RWPE1 (cell line): ENCODE results near the gene CEACAM8.
"Not testable (repeated sequence)": the region's sequence is repeated elsewhere in the genome, so short reads cannot be mapped to it uniquely, and the experiment has no call there.

Experiments used
- CTCF ChIA-PET: fragments of 350-600 bp; sonication (Branson Sonifier 250); formaldehyde crosslinking; extraction: SDS; loops from one replicate; lab custom pipeline; 2021; lab: Yijun Ruan, JAX
- POLR2A ChIA-PET: fragments of 400-600 bp; formaldehyde crosslinking; extraction: SDS; loops from one replicate; lab custom pipeline; 2020; ENCODE audit warnings: antibody characterized with exemption; ENCODE audit not compliant: low non-redundant PET; lab: Yijun Ruan, JAX
- DNase-seq: peaks from one replicate; pipeline ENCODE4 v3.0.0; 2012; ENCODE audit warnings: low spot score
- H3K27ac ChIP-seq: fragments of 450-650 bp; 2 replicates; pipeline ENCODE4 v1.5.1; 2017
- TF ChIP-seq, protein P1 (sequence below): fragments of 450-650 bp; conservative IDR thresholded peaks from 2 replicates; pipeline ENCODE4 v1.5.1; 2017; ENCODE audit warnings: low read depth, mild to moderate bottlenecking

The CEACAM8 gene

DNA sequence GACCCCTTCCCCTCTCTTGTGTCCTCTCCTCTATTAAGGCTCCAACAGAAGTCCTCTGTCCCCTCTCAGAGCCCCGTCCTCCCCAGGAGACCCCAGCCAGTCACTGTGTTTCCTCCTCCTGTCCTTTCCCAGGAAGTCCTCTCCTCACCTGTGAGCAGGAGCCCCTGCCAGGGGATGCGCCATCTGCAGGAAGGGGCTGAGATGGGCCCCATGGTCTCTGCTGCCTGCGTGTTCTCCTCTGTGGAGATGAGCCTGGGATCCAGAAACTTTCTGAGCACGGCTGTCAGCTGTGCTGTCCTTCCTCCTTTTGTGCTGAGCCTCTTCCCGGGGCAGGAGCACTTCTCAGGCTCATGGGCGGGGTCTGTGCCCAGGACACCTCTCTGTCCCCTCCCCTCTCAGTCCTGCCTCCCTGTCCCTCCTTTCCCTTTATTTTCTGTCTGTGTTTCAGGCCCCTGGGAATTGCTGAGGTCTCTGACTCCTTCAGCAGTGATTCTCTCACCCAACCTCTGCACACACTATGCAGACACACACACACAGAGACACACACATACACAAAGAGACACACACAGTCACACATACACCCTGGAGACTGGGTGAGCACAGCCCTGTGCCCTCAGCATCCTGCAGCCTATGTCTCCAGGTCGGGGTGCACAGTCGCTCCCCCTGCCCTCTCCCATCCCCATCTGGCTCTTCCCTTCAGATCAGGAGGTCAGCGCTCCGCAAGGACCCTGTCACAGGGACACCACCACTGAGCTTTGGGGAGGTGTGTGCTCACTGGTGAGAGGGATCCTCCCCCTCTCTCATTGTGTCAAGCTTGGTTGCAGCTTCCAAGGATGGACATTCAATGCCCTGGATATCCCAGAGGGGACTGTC, at the start of gene CEACAM8:
TSS of gene CEACAM8 (minus strand) at position 308 of the 873 bp plus-strand sequence. CDS start at position 212, 96 bp downstream.
- CTCF ChIA-PET: interaction anchor here (1.9 to 2.0 kb wide), 2 partner anchors 11 to 39 kb away, joined by 5 to 12 read pairs; no protein-coding TSS in a partner anchor
- no peak within 1 kb of the TSS for H3K27ac ChIP-seq
- POLR2A ChIA-PET: no interaction called here
- no peak for DNase-seq
- TF ChIP-seq, protein P1, sequence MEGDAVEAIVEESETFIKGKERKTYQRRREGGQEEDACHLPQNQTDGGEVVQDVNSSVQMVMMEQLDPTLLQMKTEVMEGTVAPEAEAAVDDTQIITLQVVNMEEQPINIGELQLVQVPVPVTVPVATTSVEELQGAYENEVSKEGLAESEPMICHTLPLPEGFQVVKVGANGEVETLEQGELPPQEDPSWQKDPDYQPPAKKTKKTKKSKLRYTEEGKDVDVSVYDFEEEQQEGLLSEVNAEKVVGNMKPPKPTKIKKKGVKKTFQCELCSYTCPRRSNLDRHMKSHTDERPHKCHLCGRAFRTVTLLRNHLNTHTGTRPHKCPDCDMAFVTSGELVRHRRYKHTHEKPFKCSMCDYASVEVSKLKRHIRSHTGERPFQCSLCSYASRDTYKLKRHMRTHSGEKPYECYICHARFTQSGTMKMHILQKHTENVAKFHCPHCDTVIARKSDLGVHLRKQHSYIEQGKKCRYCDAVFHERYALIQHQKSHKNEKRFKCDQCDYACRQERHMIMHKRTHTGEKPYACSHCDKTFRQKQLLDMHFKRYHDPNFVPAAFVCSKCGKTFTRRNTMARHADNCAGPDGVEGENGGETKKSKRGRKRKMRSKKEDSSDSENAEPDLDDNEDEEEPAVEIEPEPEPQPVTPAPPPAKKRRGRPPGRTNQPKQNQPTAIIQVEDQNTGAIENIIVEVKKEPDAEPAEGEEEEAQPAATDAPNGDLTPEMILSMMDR: no peak

DNA sequence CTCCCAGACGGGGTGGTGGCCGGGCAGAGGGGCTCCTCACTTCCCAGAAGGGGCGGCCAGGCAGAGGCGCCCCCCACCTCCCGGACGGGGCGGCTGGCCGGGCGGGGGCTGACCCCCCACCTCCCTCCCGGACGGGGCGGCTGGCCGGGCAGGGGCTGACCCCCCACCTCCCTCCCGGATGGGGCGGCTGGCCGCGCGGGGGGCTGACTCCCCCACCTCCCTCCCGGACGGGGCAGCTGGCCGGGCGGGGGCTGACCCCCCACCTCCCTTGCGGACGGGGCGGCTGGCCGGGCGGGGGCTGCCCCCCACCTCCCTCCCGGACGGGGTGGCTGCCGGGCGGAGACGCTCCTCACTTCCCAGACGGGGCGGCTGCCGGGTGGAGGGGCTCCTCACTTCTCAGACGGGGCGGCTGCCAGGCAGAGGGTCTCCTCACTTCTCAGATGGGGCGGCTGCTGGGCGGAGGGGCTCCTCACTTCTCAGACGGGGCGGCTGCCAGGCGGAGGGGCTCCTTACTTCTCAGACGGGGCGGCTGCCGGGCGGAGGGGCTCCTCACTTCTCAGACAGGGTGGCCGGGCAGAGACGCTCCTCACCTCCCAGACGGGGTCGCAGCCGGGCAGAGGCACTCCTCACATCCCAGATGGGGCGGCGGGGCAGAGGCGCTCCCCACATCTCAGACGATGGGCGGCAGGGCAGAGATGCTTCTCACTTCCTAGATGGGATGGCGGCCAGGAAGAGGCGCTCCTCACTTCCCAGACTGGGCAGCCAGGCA, 44.8 kb upstream of the CEACAM8 start:
- POLR2A ChIA-PET, CTCF ChIA-PET, H3K27ac ChIP-seq, DNase-seq: not testable (repeated sequence)

DNA sequence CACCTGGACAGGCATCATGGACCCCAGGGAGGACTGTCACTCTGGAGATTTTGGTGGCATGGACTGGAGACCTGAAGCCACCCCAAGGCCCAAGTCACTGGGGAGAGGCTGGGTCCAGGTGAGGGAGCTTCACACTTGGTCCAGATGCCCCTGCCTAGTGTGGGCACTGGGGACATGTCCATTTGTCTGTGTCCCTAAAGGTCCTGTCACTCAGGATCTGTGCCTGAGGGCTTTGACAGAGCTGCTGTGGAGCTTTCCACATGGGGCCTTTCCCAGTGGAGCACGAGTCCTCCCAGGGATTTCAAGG, 40.5 kb upstream of the CEACAM8 start:
- TF ChIP-seq, protein P1: peak; percentile 20
- no peak for DNase-seq
- CTCF ChIA-PET: interaction anchor here (0.6 to 1.2 kb wide), 7 partner anchors 19 to 462 kb away, joined by 3 to 5 read pairs (median 3); no protein-coding TSS in a partner anchor
- H3K27ac ChIP-seq: no peak overlapping the region
- POLR2A ChIA-PET: no interaction called here

DNA sequence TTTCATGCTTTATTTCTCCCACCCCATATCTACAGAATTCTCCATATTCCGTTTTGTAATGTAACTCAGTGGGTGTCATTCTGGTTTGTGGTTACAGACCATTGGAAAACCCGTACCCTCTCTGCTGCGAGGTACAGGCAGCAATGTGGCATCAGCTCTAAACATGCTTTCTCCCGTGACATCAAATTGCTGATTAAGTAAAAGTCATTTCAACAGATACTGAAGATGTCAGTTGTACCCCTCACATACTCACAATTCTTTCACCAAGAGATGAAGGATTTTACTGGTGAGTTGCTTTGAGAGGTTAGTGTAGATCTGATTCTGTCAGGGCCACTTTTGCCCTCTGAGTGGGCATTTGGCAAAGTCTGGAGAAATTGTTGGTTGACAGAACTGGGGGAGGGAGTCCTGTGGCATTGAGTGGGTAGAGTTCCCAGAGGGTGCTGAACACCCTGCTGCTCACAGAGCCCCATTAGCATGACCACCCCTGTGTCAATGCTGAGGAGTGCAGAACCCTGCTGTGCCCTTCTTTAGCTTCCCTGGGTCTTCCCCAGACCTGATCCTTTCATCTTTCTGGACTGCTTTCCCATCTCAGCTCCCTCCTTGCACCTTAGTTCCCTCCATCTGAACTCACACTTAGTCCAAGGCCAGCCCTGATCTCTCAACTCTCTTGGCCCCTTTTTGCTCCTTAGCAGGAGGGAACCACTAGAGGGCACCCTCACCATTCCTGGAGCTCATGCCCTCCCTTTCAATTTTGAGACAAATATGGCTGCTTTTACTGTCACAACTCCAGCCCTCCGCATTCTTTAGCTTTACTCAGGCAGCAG, 39.9 kb upstream of the CEACAM8 start:
- ChIA-PET CTCF (interaction anchor here (0.7 to 1.2 kb wide), 6 partner anchors 19 to 463 kb away, joined by 3 to 5 read pairs (median 3); no protein-coding TSS in a partner anchor), POLR2A (no interaction called here)
- TF ChIP-seq, protein P1: peak; percentile 70
- DNase-seq: peak; percentile 37
- no peak overlapping the region for H3K27ac ChIP-seq

DNA sequence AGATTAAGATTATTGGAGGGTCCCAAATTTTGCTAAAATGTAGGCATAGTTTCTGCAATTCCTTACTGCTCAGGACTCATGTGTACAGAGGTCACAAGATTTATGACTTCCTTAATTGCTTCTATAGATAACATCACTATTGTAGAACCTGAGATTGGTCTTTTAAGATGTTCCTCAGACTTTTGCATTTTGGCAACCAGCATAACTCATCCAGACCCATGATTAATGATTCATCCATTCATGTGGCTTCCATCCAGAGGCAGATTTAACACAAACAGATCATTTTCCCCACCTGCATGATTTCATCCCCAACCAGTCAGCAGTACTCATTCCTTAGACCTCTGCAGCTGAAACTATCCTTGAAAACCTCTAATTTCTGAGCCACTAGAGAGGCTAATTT, 34.5 kb upstream of the CEACAM8 start:
- TF ChIP-seq, protein P1: no peak
- H3K27ac ChIP-seq: no peak overlapping the region
- ChIA-PET POLR2A (no interaction called here), CTCF (no interaction called here)
- DNase-seq: no peak

DNA sequence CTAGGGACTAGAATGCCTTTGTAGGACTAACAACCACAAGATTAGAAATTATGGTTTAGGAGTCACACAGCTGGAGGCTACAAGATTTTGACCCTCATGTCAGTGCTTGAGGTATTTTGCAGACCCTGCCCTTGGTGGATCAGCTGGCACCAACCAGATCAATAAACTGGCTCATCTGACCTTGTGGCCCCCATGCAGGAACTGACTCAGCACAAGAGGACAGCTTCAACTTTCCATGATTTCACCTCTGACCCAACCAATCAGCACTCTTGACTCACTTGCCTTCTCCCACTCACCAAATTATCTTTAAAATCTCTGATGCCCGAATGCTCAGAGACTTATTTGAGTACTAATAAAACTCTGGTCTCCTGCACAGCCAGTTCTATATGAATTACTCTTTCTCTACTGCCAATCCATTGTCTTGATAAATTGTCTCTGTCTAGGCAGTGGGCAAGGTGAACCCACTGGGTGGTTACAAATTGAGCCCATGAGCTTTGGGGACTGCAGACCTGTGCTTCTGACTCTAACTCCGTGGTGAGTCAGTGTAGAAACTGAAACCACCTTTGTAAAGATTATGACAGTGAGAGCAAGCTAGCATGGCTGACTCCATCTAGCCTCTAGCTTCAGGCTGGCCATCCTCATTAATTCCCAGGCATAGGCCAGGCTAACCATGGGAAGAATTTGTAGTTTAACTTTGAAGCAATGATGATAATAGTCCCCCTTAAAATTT, 33.9 kb upstream of the CEACAM8 start:
- TF ChIP-seq, protein P1: no peak
- H3K27ac ChIP-seq: no peak overlapping the region
- ChIA-PET POLR2A (no interaction called here), CTCF (interaction anchor here (0.6 kb wide), 1 partner anchor 735 kb away, joined by 3 read pairs; no protein-coding TSS in a partner anchor)
- no peak for DNase-seq
